ENCODE results near the gene TMEM213. TPM values are rescaled to one million over a fixed set of nuclear protein-coding genes. Genes with fewer than 3 reads are reported as not detected.

TMEM213 gene
- total and polyA plus RNA-seq, 2 of the 8 experiments (the other 6 are each of a cell fraction or from before 2014, with no cell fraction given), result 0.21 to 0.67 TPM

GRCh38 chr7:138750901-138751464 lies 46.8 kb upstream of the TMEM213 start (continued):
- TF ChIP-seq GTF2F1 (IDR thresholded peaks at IDR 0.05; ENCODE audit: borderline replicate concordance, low read depth, low read length) (no peak), SP2 (IDR thresholded peaks at IDR 0.05; ENCODE audit: low read length) (no peak), JUN (IDR thresholded peaks at IDR 0.05; ENCODE audit: low read depth, low read length) (no peak), CTCF (IDR thresholded peaks at IDR 0.05; ENCODE audit: control extremely low read depth in 1 of 3, insufficient read depth in 1 of 3, low read depth in 1 of 3, low read length in 3 of 3) (no peak), ZNF274 (IDR thresholded peaks at IDR 0.05; ENCODE audit: borderline replicate concordance, extremely low read depth, low read length) (no peak)

All from H1 (cell line).